Stromal cell of bone marrow (primary cell): ENCODE measurements around the gene SPATA3.

Experiments
- DNase-seq: peaks from one replicate; pipeline ENCODE4 v3.0.0-alpha.2; 2012; ENCODE audit warnings: low read depth

The SPATA3 gene

GRCh38 chr2:230968921-230969658, 26.8 kb upstream of the SPATA3 start:
- DNase-seq: no peak

- no peak for DNase-seq
Measured at GRCh38 chr2:230969659-230970015, 26.3 kb upstream of the SPATA3 start.

- DNase-seq: no peak
Measured at GRCh38 chr2:230972046-230972445, 23.9 kb upstream of the SPATA3 start.

- DNase-seq: peak; percentile 59
Measured at GRCh38 chr2:230974096-230974913, 21.6 kb upstream of the SPATA3 start.

- no peak for DNase-seq
Measured at GRCh38 chr2:230975927-230976326, 20.0 kb upstream of the SPATA3 start.

- no peak for DNase-seq
Measured at GRCh38 chr2:230976671-230977171, 19.2 kb upstream of the SPATA3 start.

GRCh38 chr2:230980468-230980867, 15.5 kb upstream of the SPATA3 start:
- no peak for DNase-seq

GRCh38 chr2:230981704-230982103, 14.2 kb upstream of the SPATA3 start:
- no peak for DNase-seq

GRCh38 chr2:230982126-230982525, 13.8 kb upstream of the SPATA3 start:
- DNase-seq: no peak

- no peak for DNase-seq
Measured at GRCh38 chr2:230982528-230982927, 13.4 kb upstream of the SPATA3 start.

- no peak for DNase-seq
Measured at GRCh38 chr2:230983566-230983965, 12.4 kb upstream of the SPATA3 start.

GRCh38 chr2:230984393-230985220, 11.3 kb upstream of the SPATA3 start:
- no peak for DNase-seq

GRCh38 chr2:230985519-230986231, 10.2 kb upstream of the SPATA3 start:
- DNase-seq: no peak

GRCh38 chr2:230986520-230987136, 9.3 kb upstream of the SPATA3 start:
- DNase-seq: no peak

GRCh38 chr2:230987137-230988020, 8.5 kb upstream of the SPATA3 start:
- DNase-seq: peak; percentile 28

- no peak for DNase-seq
Measured at GRCh38 chr2:230989731-230990130, 6.2 kb upstream of the SPATA3 start.

- DNase-seq: no peak
Measured at GRCh38 chr2:230990131-230990898, 5.6 kb upstream of the SPATA3 start.

GRCh38 chr2:230990899-230991150, 5.1 kb upstream of the SPATA3 start:
- no peak for DNase-seq

- no peak for DNase-seq
Measured at GRCh38 chr2:230991598-230991997, 4.3 kb upstream of the SPATA3 start.

GRCh38 chr2:230996661-230997060, 740 bp downstream of the SPATA3 start:
- DNase-seq: no peak
